AML-193 (cell line): ENCODE measurements around the gene GBA2.

ENCODE experiments used
- DNase-seq, 2 experiments: peaks; one replicate each; lab custom pipeline; 2025; lab: John Stamatoyannopoulos, UW

The GBA2 gene

DNA sequence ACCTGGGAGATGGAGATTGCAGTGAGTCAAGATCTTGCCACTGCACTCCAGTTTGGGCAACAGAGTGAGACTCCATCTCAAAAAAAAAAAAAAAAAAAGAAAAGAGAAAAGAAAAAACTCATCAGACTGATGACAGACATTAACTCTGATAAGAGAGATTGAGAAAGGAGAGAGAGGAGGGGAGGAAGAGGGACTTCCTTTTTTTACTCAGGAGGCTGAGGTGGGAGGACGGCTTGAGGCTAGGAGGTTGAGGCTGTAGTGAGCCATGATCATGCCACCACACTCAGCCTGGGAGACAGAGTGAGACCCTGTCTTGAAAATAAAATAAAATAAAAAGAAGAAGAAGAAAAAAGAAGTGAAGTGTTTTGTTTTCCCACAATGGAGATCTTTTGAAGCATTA, 14.8 kb upstream of the GBA2 start:
- no peak for DNase-seq

DNA sequence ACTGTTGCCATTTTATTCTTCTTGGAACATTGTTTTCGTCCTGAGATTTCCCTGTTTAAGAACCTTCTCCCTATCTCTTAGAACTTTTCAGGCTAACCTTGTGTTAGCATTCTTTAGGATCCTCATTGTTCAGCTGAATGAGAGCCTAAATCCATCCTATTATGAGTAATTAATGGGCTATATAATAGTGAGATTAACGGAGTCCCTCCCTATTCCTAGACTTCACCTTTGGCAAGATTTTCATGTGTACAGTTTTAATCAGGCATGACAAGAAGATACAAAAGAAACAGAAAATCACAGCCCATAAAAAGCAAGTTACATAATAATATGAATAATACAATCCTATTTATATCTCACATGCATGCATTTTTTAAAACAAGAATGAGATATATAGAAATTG, 14.2 kb upstream of the GBA2 start:
- DNase-seq = no peak

DNA sequence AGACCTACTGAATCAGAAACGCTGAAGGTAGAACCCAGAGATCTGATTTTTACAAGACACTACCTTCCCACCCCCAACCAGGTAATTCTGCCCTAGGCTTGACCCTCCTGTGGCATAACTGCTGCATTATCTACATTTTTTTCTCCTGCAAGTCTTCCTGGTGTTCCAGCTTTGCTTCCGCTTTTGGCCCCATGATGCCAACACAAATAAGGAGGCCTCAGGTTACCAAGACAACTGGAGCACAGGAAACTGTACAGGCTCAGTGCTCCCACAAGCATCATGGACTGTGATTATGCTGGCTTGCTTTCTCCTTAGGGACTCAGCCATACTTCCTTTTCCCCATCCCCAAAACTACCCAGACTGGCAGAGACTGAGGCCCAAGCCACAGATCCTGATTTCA, 11.6 kb upstream of the GBA2 start:
- no peak for DNase-seq

DNA sequence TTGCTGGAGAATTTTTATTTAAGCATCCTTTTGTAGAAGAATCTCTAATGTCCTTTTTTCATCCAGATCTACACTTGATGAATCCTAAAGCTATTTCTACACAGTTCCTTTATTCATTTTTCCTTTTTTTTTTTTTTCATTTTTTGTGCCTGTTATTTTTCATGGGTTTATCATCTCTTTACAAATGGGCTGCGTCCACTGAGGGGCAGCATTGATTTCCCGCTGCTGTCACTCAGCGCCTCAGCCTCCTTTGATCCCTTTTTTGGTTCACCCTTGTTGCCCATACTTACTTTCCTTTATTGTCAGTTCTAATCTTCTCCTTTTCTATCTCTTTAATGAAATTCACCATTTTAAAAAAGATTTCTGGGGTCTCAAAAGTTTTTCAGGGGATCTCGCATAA, 10.8 kb upstream of the GBA2 start:
- DNase-seq = no peak

DNA sequence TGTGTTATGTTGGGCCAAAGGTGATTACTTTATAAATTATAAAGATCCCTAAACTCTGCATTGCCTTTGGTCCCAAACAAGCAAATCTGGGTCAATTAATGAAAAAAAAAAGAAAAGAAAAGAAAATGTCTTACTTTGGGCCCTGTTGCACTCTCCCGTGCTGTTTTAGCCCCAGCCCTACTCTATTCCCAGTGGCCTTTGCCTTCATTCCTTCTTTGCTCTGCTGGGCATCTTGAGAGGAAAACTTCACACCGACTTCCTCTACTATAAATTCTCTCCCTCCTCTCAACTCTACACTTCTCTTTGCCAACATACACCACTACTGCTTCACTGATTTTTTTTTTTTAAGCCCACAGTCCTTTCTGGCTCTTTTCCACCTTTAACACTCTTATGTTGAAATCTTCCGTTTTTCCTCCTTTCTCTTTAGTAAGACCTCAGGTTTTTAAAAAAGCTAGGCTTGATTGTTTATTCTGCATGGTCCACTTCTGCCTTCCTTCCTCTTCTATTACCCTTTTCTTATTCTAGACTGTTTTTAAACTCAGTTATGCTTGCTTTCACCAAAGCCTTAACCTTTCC, 9.5 kb upstream of the GBA2 start:
- DNase-seq = peak; percentile 34 to 58

DNA sequence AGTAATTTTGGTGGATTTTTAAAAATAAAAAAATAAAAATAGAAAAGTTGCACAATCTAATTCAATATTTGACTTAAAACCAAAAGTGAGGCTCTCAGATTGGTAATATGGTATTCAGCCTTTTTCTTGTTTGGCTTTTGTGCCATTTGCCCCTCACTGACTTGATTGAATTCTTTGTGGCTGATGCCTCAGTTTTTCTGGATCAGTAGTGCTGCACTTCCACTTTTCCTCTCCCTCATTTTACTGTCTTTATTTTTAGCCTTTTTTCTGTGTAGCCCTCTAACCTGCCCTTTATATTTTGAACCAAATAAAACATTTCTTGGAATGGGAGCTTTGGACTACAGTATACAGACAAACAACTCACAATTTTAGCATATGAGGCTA, 8.9 kb upstream of the GBA2 start:
- DNase-seq = no peak

DNA sequence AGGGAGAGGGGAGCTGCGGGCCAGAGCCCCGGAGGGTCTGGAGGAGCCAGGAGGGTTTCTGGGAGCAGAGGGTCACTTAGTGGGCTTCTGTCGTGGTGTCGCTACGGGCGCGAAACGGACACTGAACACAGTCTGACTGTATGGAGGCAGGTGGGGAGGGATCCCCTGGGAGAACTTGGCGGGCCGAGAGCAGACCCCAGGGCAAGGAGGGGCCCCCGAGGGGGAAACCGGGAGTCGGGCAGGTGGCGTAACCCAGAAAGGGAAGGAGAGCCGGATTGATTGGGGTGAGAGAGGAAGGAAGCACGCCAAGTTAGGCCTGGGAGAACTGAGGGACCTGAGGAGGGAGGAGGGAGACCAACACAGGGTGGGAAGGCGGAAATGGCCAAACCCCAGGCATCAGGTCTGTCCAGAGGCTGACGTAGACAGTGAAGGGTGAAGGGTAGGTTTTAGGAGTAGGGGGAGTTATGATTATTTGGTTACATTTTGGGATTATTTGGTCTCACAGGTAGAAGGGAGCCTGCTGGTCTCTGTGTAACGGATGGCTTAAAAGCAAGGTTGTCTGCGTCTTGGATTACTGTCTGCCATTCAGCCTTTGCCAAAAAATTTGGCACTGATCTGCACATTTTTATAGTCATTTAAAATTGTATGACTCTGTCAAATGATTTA, 8.3 kb upstream of the GBA2 start:
- DNase-seq = peak in 1 of 2 experiments; percentile 6

DNA sequence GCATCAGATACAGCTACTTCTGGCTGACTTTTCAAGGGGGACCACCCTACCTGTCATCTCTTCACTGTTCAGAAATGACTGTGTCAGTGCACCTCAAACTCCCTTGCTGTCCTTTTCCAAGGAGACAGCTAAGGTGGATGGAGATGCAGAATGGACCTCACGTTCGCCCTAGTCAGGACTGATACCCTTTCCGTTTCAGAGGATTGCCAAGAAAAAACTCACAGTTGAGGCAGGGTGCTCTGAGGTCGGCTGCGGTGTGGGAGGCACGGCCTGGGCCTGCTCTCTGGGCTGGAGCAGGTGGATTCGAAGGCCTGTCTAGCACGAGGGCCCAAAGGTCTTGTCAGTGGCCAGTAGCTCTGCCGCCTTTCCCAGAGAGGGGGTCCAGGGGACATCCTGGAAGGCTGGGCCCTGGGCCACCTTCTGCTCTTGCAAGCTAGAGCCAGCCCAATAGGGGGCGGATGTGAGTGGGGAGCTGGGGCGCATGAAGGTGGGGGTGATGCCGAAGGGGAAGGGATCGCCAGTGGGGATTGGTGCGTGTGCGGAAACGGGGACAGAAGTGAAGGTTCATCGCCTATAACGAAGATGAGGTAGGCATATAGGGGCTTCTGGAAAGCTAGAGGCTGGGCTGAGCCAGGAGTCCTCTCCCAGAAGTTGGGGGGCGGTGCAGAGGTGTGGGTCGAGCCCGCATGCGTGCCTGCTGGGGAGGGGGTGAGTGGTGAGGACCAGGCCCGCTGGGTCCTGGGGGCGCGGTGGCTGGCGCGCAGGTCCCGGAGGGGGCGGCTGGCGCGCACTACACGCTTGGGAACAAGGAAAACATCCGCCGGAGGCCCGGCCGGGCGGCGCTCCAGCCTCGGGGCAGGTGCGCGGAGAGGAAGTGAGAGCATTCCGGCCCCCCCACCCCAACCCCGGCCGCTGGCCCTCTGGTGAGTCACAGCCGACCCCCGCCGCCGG, 7.5 kb upstream of the GBA2 start:
- DNase-seq = peak; percentile 52 to 56

DNA sequence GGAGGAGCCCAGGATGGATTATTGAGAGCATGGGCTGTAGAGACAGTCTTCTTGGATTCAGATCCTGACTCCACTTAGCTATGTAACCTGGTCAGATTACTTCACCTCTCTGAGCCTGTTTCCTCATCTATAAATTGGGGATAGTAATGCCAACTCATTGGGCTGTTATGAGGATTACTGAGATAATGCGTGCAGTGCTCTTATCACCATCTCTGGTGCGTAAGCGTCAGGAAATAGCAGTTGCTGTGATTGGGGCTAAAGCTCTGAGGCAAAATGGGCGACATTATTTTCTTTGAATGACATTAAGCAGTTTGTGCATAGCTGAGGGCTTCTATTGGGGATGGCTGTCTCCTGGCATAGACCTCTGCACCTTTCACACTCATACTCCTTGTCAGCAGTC, 6.0 kb upstream of the GBA2 start:
- no peak for DNase-seq

DNA sequence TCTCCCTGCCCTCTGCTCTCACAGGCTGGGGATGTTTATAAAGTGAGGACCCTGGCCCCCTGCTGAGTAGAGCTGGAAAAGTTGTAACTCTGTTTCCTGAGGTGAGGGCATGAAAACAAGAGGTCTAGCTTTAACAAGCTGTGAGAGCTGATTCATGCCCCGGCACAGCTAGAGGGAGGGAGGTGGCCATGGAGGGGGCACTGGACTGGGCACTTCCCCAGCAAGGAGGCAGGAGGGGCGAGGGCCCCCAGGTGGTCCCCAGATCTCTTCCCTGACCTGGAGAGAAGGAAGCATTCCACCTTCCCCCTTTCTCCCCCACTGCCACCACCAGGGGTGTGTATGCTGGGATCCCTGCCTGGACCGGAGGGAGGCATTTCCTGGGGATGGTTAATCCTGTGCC, 5.2 kb upstream of the GBA2 start, which contains the start of gene MSMP:
Gene MSMP, minus strand, starts transcription at position 13 of the 400 bp plus-strand sequence. CDS start 147 bp downstream, outside the sequence.
- no peak for DNase-seq

DNA sequence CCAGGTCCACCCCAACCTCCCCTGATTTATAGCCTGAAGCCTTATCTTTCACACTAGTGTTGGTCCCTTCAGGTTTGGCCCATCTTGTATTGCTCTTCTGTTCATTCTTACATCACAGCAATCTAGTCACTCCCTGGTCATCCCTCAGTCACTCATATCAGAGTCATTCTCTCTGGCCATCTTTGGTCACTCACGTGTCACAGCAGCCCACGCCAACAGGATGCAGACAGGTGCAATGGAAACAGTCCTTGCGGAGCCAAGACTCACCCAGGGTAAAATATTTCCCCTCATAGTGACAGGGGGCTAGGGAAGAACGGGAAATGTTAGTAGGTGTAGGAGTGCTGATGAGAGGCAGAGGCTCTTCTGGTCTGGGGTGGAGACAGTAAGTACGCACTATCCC, 4.4 kb upstream of the GBA2 start:
- DNase-seq = no peak

DNA sequence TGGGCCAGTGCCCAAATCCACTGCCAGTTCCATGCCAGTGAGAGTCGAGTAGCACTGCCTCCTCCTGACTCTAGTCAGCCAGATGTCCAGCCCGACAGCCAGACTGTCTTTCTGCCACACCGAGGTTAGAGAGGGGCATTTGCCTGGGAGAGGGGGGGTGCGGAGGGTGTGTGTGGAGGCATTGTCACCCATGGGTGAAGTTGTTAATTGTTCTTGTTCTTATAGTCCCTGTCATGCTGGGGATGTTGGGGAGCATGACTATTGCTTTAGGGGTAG, 1.2 kb upstream of the GBA2 start:
- DNase-seq = no peak

DNA sequence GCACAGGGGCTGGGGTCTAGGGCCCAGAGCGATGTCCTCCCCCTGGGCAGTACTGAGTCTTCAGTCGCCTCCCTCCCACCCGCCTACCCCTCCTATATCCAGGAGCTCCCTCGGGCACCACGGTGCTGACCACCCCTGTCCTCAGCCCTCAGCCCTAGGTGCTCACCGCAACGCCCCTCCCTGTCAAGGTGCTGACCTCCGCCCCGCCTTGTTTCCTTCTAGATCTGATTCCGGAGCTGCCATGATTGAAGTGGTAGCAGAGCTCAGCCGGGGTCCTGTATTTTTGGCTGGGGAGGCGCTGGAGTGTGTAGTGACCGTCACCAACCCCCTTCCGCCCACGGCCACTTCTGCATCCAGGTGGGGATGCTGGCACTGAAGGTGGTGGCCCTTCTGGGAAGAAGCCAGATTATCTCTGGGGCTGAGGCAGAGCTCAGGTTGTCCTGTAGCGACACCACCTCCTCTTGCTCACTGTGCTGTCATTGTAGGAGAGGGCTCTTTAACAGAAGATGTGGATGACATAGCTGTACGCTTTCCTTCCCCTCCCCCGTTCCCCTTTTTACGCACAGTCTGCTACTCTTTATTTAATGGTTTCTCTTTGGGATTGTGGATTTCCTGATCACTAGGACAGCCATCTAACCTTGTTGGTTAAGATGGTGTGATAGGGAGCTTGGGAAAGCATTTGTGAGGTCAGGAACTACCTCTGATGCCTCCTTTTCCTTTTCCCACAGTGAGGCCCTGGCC, 657 bp upstream of the GBA2 start:
- DNase-seq = peak in 1 of 2 experiments; percentile 12

DNA sequence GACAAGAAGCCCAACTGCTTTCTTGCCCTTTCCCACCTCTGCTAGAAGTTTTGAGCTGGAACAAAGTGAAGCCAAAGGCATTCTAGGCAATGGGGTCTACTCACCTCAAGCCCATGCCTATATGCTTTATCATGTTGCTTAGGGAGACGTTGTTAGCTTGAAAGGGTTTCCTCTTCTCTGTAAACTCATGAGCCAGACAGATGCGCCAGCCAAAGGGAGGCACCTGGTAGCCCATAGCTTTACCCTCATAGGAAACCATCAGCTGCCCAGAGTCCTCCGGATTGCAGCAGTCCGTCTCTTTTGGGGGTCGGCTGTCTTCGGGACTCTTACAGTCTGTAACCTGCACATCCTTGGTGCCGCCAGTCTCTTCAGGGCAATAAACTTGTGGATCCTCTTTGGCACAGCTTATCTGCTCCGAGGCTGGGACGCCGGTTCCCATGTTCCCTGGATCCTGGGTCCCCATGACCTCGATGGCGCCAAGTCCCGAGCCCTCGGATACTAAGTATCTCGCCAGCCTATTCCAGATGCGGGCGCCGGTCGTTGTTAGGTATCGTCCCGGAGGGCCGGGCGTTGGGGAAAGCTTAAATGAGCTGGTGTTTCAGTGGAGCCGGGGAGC, 678 bp downstream of the GBA2 start:
- no peak for DNase-seq

DNA sequence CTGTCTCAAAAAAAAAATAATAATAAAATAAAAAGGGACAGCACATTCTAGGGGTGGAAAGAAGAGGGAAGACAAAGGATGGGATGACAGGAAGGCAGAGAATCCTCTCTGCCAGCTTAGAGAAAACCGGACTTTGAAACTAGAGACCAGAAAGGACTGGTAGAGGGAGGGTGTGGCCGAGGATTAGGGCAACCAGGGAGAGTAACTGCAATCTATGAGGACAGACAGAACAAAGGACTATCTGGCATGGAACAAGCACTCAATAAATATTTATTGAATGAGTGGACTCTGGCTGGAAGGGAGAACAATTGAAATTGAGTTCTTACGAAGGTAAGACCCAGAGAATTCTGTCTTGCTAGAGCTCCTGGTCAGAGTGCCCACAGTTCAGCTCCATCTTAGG, 2.4 kb downstream of the GBA2 start:
- DNase-seq = no peak

DNA sequence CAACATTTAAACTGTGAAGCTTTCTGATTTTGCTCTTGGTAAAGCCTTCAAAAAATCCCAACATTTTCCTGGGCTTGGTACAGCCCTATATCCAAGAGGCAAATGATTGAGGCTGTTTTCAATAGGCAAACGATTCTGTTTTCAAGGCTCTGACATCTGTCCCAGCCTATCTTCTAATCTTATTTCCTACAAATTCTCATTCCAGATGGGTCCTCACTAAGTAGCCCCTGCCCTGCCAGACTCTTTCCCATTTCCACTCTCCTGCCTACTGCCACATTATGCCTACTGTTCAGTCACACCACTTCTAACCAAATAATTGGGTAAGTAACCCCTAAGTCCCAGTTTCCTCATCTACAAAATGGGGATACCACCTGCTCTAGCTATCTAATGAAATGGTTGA, 3.5 kb downstream of the GBA2 start:
- no peak for DNase-seq

DNA sequence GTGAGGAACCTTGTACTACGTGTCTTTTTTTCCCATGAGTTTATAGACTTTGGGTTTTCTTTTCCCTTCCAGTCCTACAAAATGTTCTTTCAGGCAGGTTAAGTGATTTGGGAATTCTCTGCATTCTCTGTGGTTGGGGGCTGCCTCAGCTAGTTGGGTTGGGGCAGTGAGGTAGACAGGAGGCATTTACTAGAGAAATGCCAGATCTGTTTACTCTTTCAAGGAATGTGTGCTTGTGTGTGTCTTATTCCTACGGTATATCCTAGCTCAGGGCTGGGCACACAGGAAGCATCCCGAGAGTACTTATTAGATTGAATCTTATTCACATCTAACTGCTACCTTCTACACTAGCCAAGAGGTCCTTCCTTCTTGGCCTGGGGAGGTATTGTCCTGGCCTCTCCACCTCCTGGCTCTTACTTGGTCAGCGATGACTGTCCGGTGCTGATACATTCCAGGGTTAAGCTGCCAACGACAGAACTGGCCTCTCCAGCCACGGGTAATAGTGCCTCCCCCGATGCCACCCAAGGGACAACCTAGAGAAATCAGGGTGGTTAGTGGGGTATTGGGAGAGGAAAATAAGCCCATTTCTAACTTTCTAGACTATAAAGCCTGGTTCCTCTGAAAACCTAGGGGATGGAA, 5.0 kb downstream of the GBA2 start:
- DNase-seq = no peak

DNA sequence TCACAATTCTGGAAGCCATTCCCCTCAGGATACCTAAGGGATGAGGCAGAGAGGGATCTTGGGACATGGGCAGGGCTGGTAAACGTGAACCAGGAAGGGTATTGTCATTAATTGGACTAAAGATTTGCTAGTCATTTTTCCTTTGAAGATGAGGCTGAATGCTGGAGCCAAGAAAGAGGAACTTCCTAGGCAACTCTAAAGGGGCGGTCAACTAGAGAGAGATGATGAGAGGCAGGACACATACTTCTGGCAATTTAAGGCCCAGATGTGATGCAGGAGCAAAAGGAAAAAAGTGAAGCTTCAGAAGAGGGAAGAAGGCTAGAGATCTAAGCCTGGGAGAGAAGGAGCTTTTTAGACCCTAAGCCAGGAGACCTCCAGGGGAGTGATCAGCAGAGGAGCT, 5.6 kb downstream of the GBA2 start:
- DNase-seq = peak in 1 of 2 experiments; percentile 14

DNA sequence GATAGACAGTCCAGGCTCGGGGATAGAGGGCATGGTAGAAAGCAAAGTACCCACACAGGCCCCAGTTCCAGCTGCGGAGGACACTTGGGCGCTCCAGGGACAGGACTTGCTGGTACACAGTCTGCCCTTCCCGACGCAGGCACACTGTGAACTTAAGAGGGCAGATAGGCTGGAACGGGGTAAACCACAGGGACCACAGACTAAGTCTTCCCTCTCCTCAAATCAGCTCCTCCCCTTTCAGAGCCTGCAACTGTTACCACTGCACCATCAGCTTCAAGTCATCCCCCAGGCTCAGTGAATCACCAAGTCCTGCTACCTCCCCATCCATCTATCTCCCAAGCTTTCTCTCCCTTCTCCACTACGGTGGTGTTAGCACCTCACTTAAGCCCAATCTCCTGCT, 7.3 kb downstream of the GBA2 start:
- DNase-seq = no peak

DNA sequence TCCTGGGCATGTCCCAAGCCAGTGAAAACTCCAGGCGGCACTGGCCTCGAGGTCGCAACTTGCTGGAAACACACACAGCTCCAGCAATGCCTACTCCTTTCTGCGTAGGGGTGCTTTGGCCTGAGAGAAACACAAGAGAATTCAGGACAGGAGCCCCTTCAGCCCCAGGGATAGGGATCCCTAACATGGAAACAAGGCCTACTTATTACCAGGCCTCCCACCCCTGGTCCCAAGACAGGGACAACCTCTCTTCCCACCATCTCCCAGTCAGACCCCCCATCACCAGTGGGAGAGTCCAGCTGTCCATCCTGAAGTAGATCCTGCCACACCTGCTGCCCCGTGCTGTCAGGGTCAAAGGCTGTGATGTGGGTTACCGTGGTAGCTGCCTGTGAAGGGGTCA, 8.8 kb downstream of the GBA2 start:
- DNase-seq = no peak

DNA sequence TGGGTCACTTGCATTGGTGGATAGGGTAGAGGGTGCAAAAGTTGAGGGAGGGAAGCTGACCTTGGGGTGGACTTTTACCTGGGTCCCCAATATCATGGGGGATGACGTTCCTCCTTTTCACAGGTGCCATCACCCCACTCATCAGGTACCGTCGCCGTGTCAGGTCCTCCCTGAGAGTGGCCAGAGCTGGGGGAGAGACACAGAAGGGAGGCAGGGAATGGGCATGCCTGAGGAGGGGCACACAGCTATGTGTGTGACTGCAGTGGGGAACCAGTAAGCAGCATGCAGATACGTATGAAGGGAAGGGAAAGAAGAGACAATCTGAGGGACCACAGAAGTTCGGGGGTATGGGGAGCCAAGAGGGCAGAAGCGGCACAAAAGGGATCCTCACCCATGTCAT, 10.1 kb downstream of the GBA2 start:
- no peak for DNase-seq

DNA sequence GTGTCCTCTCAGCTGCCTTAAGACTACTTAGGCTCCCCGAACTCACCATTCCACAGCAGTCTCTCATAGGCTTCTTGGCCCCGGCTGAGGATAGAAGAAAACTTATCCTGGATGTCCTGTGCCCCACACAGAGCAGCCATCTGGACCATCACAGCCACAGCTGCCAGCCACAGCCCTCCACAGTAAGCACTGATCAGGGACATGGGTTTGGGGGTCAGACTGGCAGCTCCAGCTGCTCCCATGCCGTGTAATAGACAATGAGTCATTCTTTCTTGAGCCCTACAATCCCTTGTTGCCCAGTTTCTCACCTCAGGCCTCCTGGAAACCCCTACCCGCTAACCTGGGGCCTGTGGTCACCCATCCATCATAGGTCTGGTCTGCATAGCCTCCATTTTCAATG, 10.8 kb downstream of the GBA2 start:
- DNase-seq = no peak
